Right atrium auricular region (tissue), 2 donors: Measurements from ENCODE around the gene OR10G6. TPM values are rescaled to one million over a fixed set of nuclear protein-coding genes. Genes with fewer than 3 reads are reported as not detected.

Experiments used
- DNase-seq: peaks from one replicate; pipeline ENCODE4 v3.0.0-alpha.2; 2019; ENCODE audit warnings: low spot score
- H3K27ac ChIP-seq, 2 donors: fragments of 200-600 bp; sonication (generic); 1 replicate in 1 of 2; 2 replicates in 1 of 2; pipeline ENCODE4 v1.5.1; 2016 to 2019
- H3K27me3 ChIP-seq, 2 donors: fragments of 200-600 bp; sonication (generic); one replicate each; pipeline versions ENCODE4 v1.5.1 to v1.6.0; 2017 to 2019
- H3K36me3 ChIP-seq: fragments of 200-600 bp; sonication (generic); one replicate; pipeline ENCODE4 v1.5.1; 2016
- H3K4me1 ChIP-seq, 2 donors: fragments of 200-600 bp; sonication (generic); one replicate each; pipeline versions ENCODE4 v1.5.1 to v1.6.0; 2017 to 2019
- H3K4me3 ChIP-seq, 2 donors: fragments of 200-600 bp; sonication (generic); 1 replicate in 1 of 2; 2 replicates in 1 of 2; pipeline ENCODE4 v1.5.1; 2017 to 2019; ENCODE audit warnings: mild to moderate bottlenecking in 1 of 2, moderate library complexity in 1 of 2
- H3K9me3 ChIP-seq, 2 donors: fragments of 200-600 bp; sonication (generic); one replicate each; pipeline ENCODE4 v1.5.1; 2019
- total RNA-seq, 2 donors: library from RNA; depleted of rRNA; stranded (reverse); fragments of >200 nt; gene quantifications; one replicate each; pipeline ENCODE4 v1.1.0, GENCODE V29; 2016
- TF ChIP-seq, protein P1 (sequence below), 2 donors: fragments of 200-600 bp; sonication (generic); IDR thresholded peaks; one replicate each; pipeline ENCODE4 v1.5.1; 2019; ENCODE audit warnings: antibody characterized with exemption in 2 of 2

Gene OR10G6
- total RNA-seq, 2 donors from 2014 or later = not detected

DNA sequence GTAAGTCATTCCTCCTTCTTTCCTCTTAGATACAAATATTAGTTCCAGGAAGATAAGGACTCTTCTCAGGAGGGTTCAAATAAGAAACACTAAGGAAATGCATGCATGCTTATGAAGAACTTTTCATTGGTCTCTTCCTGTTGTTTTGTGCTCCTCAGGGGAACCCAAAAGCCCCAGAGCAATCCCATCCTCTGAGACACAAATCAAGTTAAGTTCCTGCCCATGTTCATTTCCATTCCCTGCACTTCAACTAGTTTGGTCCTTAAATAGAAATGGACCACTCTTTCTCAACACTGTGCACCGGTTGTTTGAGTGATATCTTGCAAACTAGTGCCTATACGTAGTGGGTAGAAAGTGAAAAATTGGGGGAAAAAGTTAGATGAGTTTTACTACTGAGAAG, 17.7 kb upstream of the OR10G6 start, which contains the start of gene OR10G4:
Gene OR10G4, plus strand, starts transcription at position 301 of the 400 bp plus-strand sequence. CDS start 2,578 bp downstream, outside the sequence.
- H3K9me3 ChIP-seq = no peaks in the 10 kb centered on the region
- H3K36me3 ChIP-seq = no peaks in the 10 kb centered on the region
- TF ChIP-seq, protein P1, sequence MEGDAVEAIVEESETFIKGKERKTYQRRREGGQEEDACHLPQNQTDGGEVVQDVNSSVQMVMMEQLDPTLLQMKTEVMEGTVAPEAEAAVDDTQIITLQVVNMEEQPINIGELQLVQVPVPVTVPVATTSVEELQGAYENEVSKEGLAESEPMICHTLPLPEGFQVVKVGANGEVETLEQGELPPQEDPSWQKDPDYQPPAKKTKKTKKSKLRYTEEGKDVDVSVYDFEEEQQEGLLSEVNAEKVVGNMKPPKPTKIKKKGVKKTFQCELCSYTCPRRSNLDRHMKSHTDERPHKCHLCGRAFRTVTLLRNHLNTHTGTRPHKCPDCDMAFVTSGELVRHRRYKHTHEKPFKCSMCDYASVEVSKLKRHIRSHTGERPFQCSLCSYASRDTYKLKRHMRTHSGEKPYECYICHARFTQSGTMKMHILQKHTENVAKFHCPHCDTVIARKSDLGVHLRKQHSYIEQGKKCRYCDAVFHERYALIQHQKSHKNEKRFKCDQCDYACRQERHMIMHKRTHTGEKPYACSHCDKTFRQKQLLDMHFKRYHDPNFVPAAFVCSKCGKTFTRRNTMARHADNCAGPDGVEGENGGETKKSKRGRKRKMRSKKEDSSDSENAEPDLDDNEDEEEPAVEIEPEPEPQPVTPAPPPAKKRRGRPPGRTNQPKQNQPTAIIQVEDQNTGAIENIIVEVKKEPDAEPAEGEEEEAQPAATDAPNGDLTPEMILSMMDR (IDR thresholded peaks at IDR 0.05) = no peak
- no peak within 1 kb of the TSS for H3K4me3 ChIP-seq
- no peak for DNase-seq
- no peaks in the 10 kb centered on the region for H3K27me3 ChIP-seq
- no peak within 1 kb of the TSS for H3K27ac ChIP-seq
- H3K4me1 ChIP-seq = no peaks in the 10 kb centered on the region

DNA sequence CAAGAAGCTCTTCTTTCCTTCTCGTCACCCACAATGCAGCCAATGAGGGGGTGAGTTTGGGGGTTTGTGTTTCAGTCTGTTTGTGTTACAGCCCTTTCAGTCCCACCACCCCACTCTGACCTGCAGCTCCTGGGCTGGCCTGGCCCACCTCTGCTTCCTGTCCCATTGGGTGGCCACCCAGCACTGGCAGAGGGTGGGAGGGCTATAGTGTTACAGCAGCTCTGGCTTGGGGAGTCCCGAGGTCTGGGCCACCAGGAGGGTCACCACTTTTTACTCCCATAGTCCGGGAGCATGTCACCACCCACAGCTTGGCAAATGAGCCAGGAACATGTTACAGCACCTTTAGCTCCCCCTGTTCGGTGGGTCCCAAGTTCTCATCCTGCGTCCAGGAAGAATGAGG, 15.7 kb downstream of the OR10G6 start:
- Histone ChIP-seq H3K27ac (no peak overlapping the region), H3K4me3 (no peak overlapping the region), H3K9me3 (no peaks in the 10 kb centered on the region), H3K27me3 (no peaks in the 10 kb centered on the region), H3K4me1 (no peaks in the 10 kb centered on the region), H3K36me3 (no peaks in the 10 kb centered on the region)
- TF ChIP-seq, protein P1 (IDR thresholded peaks at IDR 0.05) = no peak
- no peak for DNase-seq

DNA sequence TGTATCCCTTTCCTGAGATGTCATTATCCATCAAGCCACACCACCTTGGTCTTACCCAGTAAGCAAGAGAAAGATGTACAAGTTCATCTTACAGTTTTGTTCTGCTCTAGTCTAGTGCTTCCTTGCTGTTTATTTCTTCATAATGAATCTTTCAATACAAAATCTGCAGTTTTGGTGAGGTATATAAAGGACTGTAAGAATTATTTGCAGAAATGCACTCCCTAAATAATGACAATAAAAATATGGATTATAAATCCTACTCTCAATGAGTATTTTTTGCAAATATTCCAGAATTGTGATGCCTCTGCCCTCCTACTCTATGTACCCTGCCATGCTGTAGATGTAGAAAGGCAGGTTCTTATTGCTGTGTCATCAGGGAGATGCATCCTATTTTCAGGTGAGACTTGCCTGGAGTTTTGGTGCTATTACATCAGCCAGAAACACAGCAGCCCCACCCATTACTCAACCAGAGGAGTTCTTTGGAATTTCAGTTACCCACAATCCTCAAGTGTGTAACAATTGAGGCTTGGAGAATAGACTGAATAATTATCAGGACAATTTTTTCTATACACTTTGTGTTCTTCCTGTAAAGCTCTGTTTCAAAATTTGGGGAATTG, 17.1 kb downstream of the OR10G6 start, which contains the start of gene OR10S1:
Gene OR10S1, minus strand, starts transcription at position 51 of the 617 bp plus-strand sequence. CDS start 117 bp downstream, outside the sequence.
- H3K4me1 ChIP-seq = no peaks in the 10 kb centered on the region
- no peaks in the 10 kb centered on the region for H3K9me3 ChIP-seq
- no peak for DNase-seq
- TF ChIP-seq, protein P1 (IDR thresholded peaks at IDR 0.05) = no peak
- H3K27ac ChIP-seq = no peak within 1 kb of the TSS
- no peaks in the 10 kb centered on the region for H3K27me3 ChIP-seq
- no peak within 1 kb of the TSS for H3K4me3 ChIP-seq
- H3K36me3 ChIP-seq = no peaks in the 10 kb centered on the region

DNA sequence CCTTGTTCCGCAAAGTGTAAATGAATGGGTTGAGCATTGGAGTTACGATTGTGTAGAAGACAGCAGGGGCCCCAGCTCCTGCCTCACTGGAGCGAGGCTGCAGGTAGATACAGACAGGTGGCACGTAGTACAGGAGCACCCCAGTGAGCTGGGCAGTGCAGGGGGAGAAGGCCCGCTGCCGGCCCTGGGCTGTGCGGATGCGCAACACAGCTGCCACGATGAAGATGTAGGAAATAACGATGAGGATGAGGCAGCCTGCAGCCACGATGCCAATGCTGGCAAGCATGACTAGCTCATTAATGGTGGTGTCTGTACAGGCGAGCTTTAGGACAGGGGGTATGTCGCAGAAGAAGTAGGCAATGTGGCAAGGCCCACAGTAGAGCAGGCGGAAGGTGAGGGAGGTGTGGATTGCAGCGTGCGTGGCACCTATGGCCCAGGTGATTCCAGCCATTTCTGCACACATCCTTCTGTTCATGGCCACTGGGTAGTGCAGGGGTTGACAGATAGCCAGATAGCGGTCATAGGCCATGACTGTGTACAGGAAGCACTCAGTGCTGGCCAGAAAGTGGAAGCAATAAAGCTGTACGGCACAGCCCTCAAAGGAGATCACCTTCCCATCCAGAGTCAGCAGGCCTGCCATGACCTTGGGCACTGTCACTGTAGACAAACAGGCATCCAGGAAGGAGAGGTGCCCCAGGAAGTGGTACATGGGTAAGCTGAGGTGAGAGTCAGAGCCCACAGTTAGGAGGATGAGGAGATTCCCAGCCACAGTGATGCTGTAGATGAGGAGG, 18.0 kb downstream of the OR10G6 start:
- Histone ChIP-seq H3K27me3 (no peaks in the 10 kb centered on the region), H3K4me1 (no peaks in the 10 kb centered on the region), H3K27ac (no peak overlapping the region), H3K4me3 (no peak overlapping the region), H3K36me3 (no peaks in the 10 kb centered on the region), H3K9me3 (no peaks in the 10 kb centered on the region)
- TF ChIP-seq, protein P1 (IDR thresholded peaks at IDR 0.05) = no peak
- no peak for DNase-seq

DNA sequence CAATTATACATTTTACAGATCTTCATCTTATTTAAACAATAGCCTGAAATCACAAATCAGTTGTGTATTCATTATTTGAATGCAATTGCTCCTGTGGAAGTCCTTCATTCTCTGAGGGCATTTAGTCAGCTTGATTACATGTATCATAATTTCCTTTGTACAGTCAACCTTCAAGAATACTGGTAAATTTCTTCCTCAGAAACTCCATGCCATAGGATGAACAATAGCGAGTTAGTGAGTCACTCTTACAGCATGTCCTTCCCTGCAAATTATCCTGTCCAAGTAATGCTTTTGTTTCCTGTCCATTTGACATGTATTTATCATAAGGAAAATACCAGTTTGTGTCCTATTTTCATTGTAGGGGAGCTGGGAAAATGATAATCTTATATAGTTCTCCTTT, 21.1 kb downstream of the OR10G6 start:
- Histone ChIP-seq H3K27ac (no peak overlapping the region), H3K4me1 (no peaks in the 10 kb centered on the region), H3K36me3 (no peaks in the 10 kb centered on the region), H3K27me3 (no peaks in the 10 kb centered on the region), H3K4me3 (no peak overlapping the region), H3K9me3 (peaks cover 0 to 8% of the 10 kb centered on the region in 2 donors)
- DNase-seq = no peak
- TF ChIP-seq, protein P1 (IDR thresholded peaks at IDR 0.05) = no peak
